Prostate gland (tissue), 2 donors: ENCODE measurements around the gene SUMO3. TPM values are rescaled to one million over a fixed set of nuclear protein-coding genes. Genes with fewer than 3 reads are reported as not detected.

ENCODE experiments used
- DNase-seq: peaks from one replicate; pipeline ENCODE4 v3.0.0-alpha.2; 2019; ENCODE audit warnings: low spot score
- H3K27ac ChIP-seq, 2 donors: fragments of 200-600 bp; sonication (generic); 2 replicates each; pipeline ENCODE4 v1.5.1; 2017 to 2019
- H3K27me3 ChIP-seq: fragments of 200-600 bp; sonication (generic); replicated peaks from 2 replicates; pipeline ENCODE4 v1.5.1; 2019; ENCODE audit not compliant: insufficient read depth
- H3K36me3 ChIP-seq, 2 donors: fragments of 200-600 bp; sonication (generic); 1 replicate in 1 of 2; 2 replicates in 1 of 2; pipeline versions ENCODE4 v1.5.1 to v1.8.1; 2017 to 2019
- H3K4me1 ChIP-seq: fragments of 200-600 bp; sonication (generic); replicated peaks from 2 replicates; pipeline ENCODE4 v1.5.1; 2019
- H3K4me3 ChIP-seq, 2 donors: fragments of 200-600 bp; sonication (generic); 2 replicates each; pipeline ENCODE4 v1.5.1; 2017 to 2019
- H3K9me3 ChIP-seq: fragments of 200-600 bp; sonication (generic); 2 replicates; pipeline ENCODE4 v1.5.1; 2017
- POLR2A ChIP-seq: fragments of 450-650 bp; IDR thresholded peaks from one replicate; pipeline ENCODE4 v1.6.1; 2016; ENCODE audit warnings: antibody characterized with exemption, mild to moderate bottlenecking
- POLR2AphosphoS5 ChIP-seq: sonication (generic); formaldehyde crosslinking; IDR thresholded peaks from one replicate; pipeline ENCODE4 v1.6.1; 2017; ENCODE audit warnings: antibody characterized with exemption
- WGBS: methylation state at CpG from one replicate; pipeline ENCODE4 v1.1.5; 2018; 5-methylcytosine and 5-hydroxymethylcytosine counted together
- intact Hi-C: fragments of 100-400 bp; cut with DNase I; formaldehyde crosslinking; loops from one replicate; pipeline ENCODE4 v1.14.2; 2022
- total RNA-seq, 2 donors: library from RNA; depleted of rRNA; stranded (reverse); fragments of >200 nt; gene quantifications; one replicate each; pipeline ENCODE4 v1.1.0, GENCODE V29; 2016
- TF ChIP-seq, protein P1 (sequence below), 4 experiments: fragments of 200-600 bp in 2 of 4; fragments of 450-650 bp in 2 of 4; sonication (generic) in 2 of 4; IDR thresholded peaks; 1 replicate in 3 of 4; 2 replicates in 1 of 4; pipeline ENCODE4 v1.5.1; 2016 to 2019; ENCODE audit warnings: antibody characterized with exemption in 4 of 4, mild to moderate bottlenecking in 2 of 4, moderate library complexity in 2 of 4

Gene SUMO3
- total RNA-seq, 2 donors from 2014 or later = 78.3 to 92.2 TPM

DNA sequence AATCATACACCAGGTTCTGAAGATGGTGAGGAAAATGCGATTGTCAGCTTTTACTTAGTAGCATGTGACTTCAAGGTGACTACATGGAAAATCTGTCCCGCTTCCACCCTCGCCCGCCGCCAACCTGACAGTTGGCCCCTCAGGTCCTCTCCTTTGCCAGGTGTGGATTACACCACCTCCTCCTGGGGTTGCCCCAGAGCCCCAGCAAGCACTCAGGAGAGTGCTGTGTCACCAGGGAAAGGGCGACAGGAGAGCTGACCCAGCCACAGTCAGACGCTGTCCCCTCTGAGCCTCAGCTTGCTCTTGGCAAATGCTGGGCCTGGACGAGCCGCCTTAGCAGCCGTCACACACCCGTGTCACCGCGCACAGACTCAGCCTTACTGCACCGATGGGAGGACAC, 37.7 kb upstream of the SUMO3 start:
- TF ChIP-seq, protein P1, sequence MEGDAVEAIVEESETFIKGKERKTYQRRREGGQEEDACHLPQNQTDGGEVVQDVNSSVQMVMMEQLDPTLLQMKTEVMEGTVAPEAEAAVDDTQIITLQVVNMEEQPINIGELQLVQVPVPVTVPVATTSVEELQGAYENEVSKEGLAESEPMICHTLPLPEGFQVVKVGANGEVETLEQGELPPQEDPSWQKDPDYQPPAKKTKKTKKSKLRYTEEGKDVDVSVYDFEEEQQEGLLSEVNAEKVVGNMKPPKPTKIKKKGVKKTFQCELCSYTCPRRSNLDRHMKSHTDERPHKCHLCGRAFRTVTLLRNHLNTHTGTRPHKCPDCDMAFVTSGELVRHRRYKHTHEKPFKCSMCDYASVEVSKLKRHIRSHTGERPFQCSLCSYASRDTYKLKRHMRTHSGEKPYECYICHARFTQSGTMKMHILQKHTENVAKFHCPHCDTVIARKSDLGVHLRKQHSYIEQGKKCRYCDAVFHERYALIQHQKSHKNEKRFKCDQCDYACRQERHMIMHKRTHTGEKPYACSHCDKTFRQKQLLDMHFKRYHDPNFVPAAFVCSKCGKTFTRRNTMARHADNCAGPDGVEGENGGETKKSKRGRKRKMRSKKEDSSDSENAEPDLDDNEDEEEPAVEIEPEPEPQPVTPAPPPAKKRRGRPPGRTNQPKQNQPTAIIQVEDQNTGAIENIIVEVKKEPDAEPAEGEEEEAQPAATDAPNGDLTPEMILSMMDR (IDR thresholded peaks at IDR 0.05) = no peak
- TF ChIP-seq POLR2A = no peak
- no peak for TF ChIP-seq POLR2AphosphoS5
- 93% methylated on average over 14 of the region's 14 CpGs for WGBS
- H3K9me3 ChIP-seq = no peaks in the 10 kb centered on the region
- no peak overlapping the region for H3K4me3 ChIP-seq
- H3K27me3 ChIP-seq = no peaks in the 10 kb centered on the region
- H3K36me3 ChIP-seq = peaks cover 0 to 30% of the 10 kb centered on the region in 2 donors
- no peaks in the 10 kb centered on the region for H3K4me1 ChIP-seq
- H3K27ac ChIP-seq = no peak overlapping the region
- no peak for DNase-seq
- intact Hi-C loops = no loop called here

DNA sequence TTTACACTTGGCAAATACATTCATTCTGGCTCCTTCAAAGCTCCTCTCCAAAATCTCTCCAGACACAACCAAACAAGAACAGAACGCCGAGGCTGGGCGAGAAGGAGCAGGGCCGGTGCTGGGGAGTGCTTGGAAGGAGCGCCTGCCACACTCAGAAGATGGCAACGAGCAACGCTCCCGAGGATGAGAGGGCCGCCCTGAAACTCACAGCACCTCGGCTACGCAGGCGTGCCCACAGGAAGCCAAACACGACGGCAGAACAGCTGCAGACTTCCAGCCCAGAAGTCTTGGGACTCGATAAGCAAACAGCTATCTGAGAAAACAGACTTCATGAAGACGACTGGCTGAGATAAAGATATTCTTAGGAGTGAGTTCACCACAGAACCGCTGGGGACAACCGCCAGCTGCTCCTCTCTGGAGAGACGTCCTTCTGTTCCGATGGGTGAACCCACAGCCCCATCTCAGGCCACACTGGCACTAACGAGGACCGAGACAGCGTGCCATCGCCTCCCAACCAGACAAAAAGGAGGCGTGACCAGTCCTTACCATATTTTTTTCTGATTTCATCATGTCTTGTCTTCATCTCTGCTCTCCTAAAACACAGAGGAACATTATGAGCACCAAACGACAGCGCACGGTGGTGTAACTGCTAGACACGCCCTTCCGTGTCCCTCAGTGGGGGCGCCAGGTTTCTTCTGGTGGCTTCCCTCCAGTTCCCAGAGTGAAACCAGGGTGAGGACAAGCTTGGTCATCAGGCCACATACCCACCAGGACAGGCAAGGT, 37.0 kb upstream of the SUMO3 start:
- 86% methylated on average over 31 of the region's 31 CpGs for WGBS
- Histone ChIP-seq H3K4me3 (no peak overlapping the region), H3K27me3 (no peaks in the 10 kb centered on the region), H3K36me3 (peaks cover 3 to 31% of the 10 kb centered on the region in 2 donors), H3K27ac (no peak overlapping the region), H3K4me1 (no peaks in the 10 kb centered on the region), H3K9me3 (no peaks in the 10 kb centered on the region)
- TF ChIP-seq POLR2AphosphoS5 (no peak), POLR2A (no peak)
- TF ChIP-seq, protein P1 (IDR thresholded peaks at IDR 0.05) = no peak
- DNase-seq = no peak
- intact Hi-C loops = no loop called here

DNA sequence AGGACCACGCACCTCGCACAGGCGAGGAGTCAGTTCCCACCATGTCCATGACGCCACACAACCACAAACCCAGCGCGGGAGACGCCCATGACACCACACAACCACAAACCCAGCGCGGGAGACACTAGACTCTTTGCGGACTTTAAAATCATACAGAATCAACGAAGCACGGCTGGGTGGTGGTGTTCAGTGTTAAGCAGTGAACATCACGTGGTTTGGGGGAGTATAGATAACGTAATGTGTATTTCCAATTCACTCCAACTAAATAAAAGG, 36.5 kb upstream of the SUMO3 start:
- H3K9me3 ChIP-seq = no peaks in the 10 kb centered on the region
- no peaks in the 10 kb centered on the region for H3K27me3 ChIP-seq
- WGBS = 89% methylated on average over 14 of the region's 14 CpGs
- H3K4me1 ChIP-seq = no peaks in the 10 kb centered on the region
- no peak for TF ChIP-seq POLR2AphosphoS5
- TF ChIP-seq, protein P1 (IDR thresholded peaks at IDR 0.05) = no peak
- TF ChIP-seq POLR2A = no peak
- peaks cover 3 to 31% of the 10 kb centered on the region in 2 donors for H3K36me3 ChIP-seq
- no peak overlapping the region for H3K27ac ChIP-seq
- intact Hi-C loops = no loop called here
- no peak for DNase-seq
- H3K4me3 ChIP-seq = no peak overlapping the region

DNA sequence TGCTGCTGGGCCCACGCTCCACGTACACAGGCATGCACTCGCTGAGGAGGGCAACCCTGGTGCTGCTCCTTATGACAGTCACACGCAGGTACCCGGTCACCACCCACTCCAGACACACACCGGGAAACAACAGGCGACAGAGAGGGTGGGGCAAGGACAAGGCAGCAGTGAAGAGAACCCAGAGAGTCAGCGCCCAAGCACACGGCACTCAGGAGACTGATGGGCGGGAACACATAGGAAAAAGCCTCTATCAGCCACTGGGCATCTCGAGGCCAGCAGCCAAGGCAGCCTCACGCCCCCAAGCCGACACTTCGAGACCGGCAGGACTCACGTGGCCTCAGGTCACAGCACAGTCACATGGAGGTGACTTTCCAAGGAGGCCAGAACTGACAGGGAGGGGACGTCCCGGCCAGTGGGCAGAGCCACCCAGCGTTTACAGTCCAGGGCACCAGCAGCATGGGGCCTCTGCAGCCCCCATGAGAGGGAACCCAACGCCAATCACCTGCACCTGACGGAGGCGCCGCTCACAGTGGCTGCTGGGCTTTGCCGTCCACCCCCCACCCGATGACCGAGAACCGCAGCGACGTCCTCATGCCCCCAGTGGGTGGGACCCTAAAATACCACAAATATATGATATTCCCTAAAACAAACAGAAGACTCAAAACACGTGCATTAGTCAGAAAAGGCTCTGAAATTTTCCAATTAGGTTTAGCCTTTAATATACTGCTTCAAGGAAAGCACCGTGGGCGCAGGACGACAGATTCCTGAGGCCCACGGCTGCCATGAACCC, 35.9 kb upstream of the SUMO3 start:
- H3K4me1 ChIP-seq = no peaks in the 10 kb centered on the region
- 82% methylated on average over 34 of the region's 34 CpGs for WGBS
- H3K4me3 ChIP-seq = no peak overlapping the region
- DNase-seq = no peak
- TF ChIP-seq POLR2A (no peak), POLR2AphosphoS5 (no peak)
- TF ChIP-seq, protein P1 (IDR thresholded peaks at IDR 0.05) = no peak
- H3K27ac ChIP-seq = no peak overlapping the region
- no peaks in the 10 kb centered on the region for H3K27me3 ChIP-seq
- intact Hi-C loops = no loop called here
- peaks cover 3 to 31% of the 10 kb centered on the region in 2 donors for H3K36me3 ChIP-seq
- H3K9me3 ChIP-seq = no peaks in the 10 kb centered on the region
